Endodermal cell (in vitro differentiated cells): ENCODE results near the gene CASP5. TPM values are rescaled to one million over a fixed set of nuclear protein-coding genes. Genes with fewer than 3 reads are reported as not detected.

ENCODE experiments used
- DNase-seq: peaks from one replicate; pipeline ENCODE4 v3.0.0-alpha.2; 2017
- H3K27ac ChIP-seq: 2 replicates; pipeline ENCODE4 v1.5.1; 2013; ENCODE audit warnings: mild to moderate bottlenecking, low read depth, low read length, moderate library complexity
- H3K27me3 ChIP-seq: 2 replicates; pipeline ENCODE4 v1.6.1; 2013; ENCODE audit warnings: mild to moderate bottlenecking, low read length, moderate library complexity; ENCODE audit not compliant: insufficient read depth, control insufficient read depth, poor library complexity, severe bottlenecking
- H3K36me3 ChIP-seq: 2 replicates; pipeline ENCODE4 v1.7.0; 2013; ENCODE audit warnings: mild to moderate bottlenecking, low read length, moderate library complexity; ENCODE audit not compliant: control insufficient read depth, insufficient read depth
- H3K4me1 ChIP-seq: one replicate; pipeline ENCODE4 v1.7.0; 2013; ENCODE audit warnings: low read length; ENCODE audit not compliant: control insufficient read depth, insufficient read depth
- H3K4me3 ChIP-seq: 2 replicates; pipeline ENCODE4 v1.5.1; 2013; ENCODE audit warnings: mild to moderate bottlenecking, low read length, moderate library complexity
- H3K9ac ChIP-seq: 2 replicates; pipeline ENCODE4 v1.6.1; 2013; ENCODE audit warnings: mild to moderate bottlenecking, low read length, moderate library complexity; ENCODE audit not compliant: poor library complexity, severe bottlenecking; ENCODE audit errors: extremely low read depth
- H3K9me3 ChIP-seq: 2 replicates; pipeline ENCODE4 v1.6.1; 2013; ENCODE audit warnings: mild to moderate bottlenecking, low read length, moderate library complexity; ENCODE audit not compliant: control insufficient read depth
- H3K27ac Mint-ChIP-seq: 2 replicates; pipeline ENCODE4 v1.8.0; 2020; ENCODE audit warnings: mixed read lengths
- H3K27me3 Mint-ChIP-seq: 2 replicates; pipeline ENCODE4 v1.8.0; 2021; ENCODE audit warnings: mild to moderate bottlenecking, mixed read lengths; ENCODE audit not compliant: insufficient read depth
- H3K36me3 Mint-ChIP-seq: 2 replicates; pipeline ENCODE4 v1.8.0; 2020; ENCODE audit warnings: low read depth, mixed read lengths
- H3K4me1 Mint-ChIP-seq: 2 replicates; pipeline ENCODE4 v1.8.0; 2020; ENCODE audit warnings: mixed read lengths
- H3K4me3 Mint-ChIP-seq: 2 replicates; pipeline ENCODE4 v1.8.0; 2020; ENCODE audit warnings: mild to moderate bottlenecking, moderate library complexity, mixed read lengths
- H3K9me3 Mint-ChIP-seq: 2 replicates; pipeline ENCODE4 v1.8.0; 2020; ENCODE audit warnings: mild to moderate bottlenecking, mixed read lengths
- CTCF ChIP-seq: fragments of 200-600 bp; sonication (generic); conservative IDR thresholded peaks from 2 replicates; pipeline ENCODE4 v1.5.0; 2021; ENCODE audit warnings: antibody characterized with exemption, mild to moderate bottlenecking
- WGBS, 2 experiments: methylation state at CpG; one replicate each; pipeline versions ENCODE4 v1.1.5 to v1.1.7; 2013; ENCODE audit warnings: missing lambda C conversion rate in 2 of 2, mixed read lengths in 1 of 2; ENCODE audit not compliant: insufficient coverage in 1 of 2, insufficient read length in 1 of 2; 5-methylcytosine and 5-hydroxymethylcytosine counted together
- total RNA-seq, 2 donors: library from RNA; stranded (reverse); fragmentation: NEBNext Ultra II Directional in 1 of 2; extraction: Animal tissue kit (Norgen Biotek cat#: 25700) in 1 of 2; gene quantifications; 2 replicates in 1 of 2; 3 replicates in 1 of 2; pipeline ENCODE4 v1.2.1, GENCODE V29; 2021

CASP5 gene
- total RNA-seq, 2 donors from 2014 or later, result not detected

- 87 to 90% methylated on average over 10 to 16 of the region's 16 CpGs for WGBS, 2 experiments
- Histone ChIP-seq H3K9me3 (peaks cover 44% of the 10 kb centered on the region), H3K27ac (no peak overlapping the region), H3K36me3 (no peaks in the 10 kb centered on the region), H3K27me3 (no peaks in the 10 kb centered on the region), H3K9ac (no peak overlapping the region), H3K4me1 (no peaks in the 10 kb centered on the region), H3K4me3 (no peak overlapping the region)
- peak; percentile 76 for DNase-seq
- TF ChIP-seq CTCF, result peak; percentile 16
- Mint-ChIP-seq H3K4me3 (no peak overlapping the region), H3K9me3 (peaks cover 41% of the 10 kb centered on the region), H3K4me1 (peaks cover 5% of the 10 kb centered on the region), H3K36me3 (peaks cover 5% of the 10 kb centered on the region), H3K27me3 (no peaks in the 10 kb centered on the region), H3K27ac (no peak overlapping the region)
Observed at GRCh38 chr11:104968856-104969776, 53.9 kb downstream of the CASP5 start.

GRCh38 chr11:104968355-104968855, 54.6 kb downstream of the CASP5 start, which contains the start of gene CASP4:
Gene CASP4, minus strand, starts transcription at chr11:104968574. Its CDS starts 49 bp downstream, at chr11:104968525.
- Histone ChIP-seq H3K27me3 (no peaks in the 10 kb centered on the region), H3K27ac (no peak within 1 kb of the TSS), H3K9ac (no peak within 1 kb of the TSS), H3K9me3 (peaks cover 42% of the 10 kb centered on the region), H3K4me3 (no peak within 1 kb of the TSS), H3K4me1 (no peaks in the 10 kb centered on the region), H3K36me3 (no peaks in the 10 kb centered on the region)
- no peak for DNase-seq
- H3K27ac Mint-ChIP-seq, result no peak within 1 kb of the TSS
- TF ChIP-seq CTCF, result no peak
- WGBS, 2 experiments, result 88 to 100% methylated on average over 3 to 4 of the region's 4 CpGs
- H3K4me3 Mint-ChIP-seq, result no peak within 1 kb of the TSS
- H3K9me3 Mint-ChIP-seq, result peaks cover 36% of the 10 kb centered on the region
- H3K36me3 Mint-ChIP-seq, result peaks cover 5% of the 10 kb centered on the region
- peaks cover 5% of the 10 kb centered on the region for H3K4me1 Mint-ChIP-seq
- no peaks in the 10 kb centered on the region for H3K27me3 Mint-ChIP-seq

- Histone ChIP-seq H3K4me1 (no peaks in the 10 kb centered on the region), H3K27ac (no peak overlapping the region), H3K9ac (no peak overlapping the region), H3K27me3 (no peaks in the 10 kb centered on the region), H3K9me3 (peaks cover 39% of the 10 kb centered on the region), H3K4me3 (no peak overlapping the region), H3K36me3 (no peaks in the 10 kb centered on the region)
- 90 to 99% methylated on average over 9 to 10 of the region's 11 CpGs for WGBS, 2 experiments
- H3K27me3 Mint-ChIP-seq, result no peaks in the 10 kb centered on the region
- H3K9me3 Mint-ChIP-seq, result peaks cover 35% of the 10 kb centered on the region
- DNase-seq, result no peak
- TF ChIP-seq CTCF, result no peak
- peaks cover 5% of the 10 kb centered on the region for H3K4me1 Mint-ChIP-seq
- H3K36me3 Mint-ChIP-seq, result peaks cover 2% of the 10 kb centered on the region
- no peak overlapping the region for H3K27ac Mint-ChIP-seq
- no peak overlapping the region for H3K4me3 Mint-ChIP-seq
Observed at GRCh38 chr11:104967534-104968354, 55.2 kb downstream of the CASP5 start.
